Umbilical cord (tissue), 2 donors: ENCODE data around the gene MESD. TPM values are rescaled to one million over a fixed set of nuclear protein-coding genes. Genes with fewer than 3 reads are reported as not detected.

Experiments
- DNase-seq: peaks from one replicate; pipeline ENCODE4 v3.0.0-alpha.2; 2015; ENCODE audit warnings: low spot score
- total RNA-seq: library from RNA; depleted of rRNA; stranded (reverse); fragments of >200 nt; gene quantifications from one replicate; pipeline ENCODE4 v1.2.3, GENCODE V29; 2014; ENCODE audit warnings: low replicate concordance; ENCODE audit not compliant: insufficient read depth

The MESD gene
- 29.1 TPM for total RNA-seq

GRCh38 chr15:80989518-80990478 lies at the start of gene MESD:
TSS of gene MESD (minus strand) at chr15:80989819. CDS start at chr15:80989791, 28 bp downstream.
- peak; percentile 98 for DNase-seq

GRCh38 chr15:81038975-81039607 lies 49.5 kb upstream of the MESD start:
- DNase-seq: peak; percentile 18

GRCh38 chr15:81037952-81038743 lies 48.5 kb upstream of the MESD start:
- no peak for DNase-seq

GRCh38 chr15:81033508-81033907 lies 43.9 kb upstream of the MESD start:
- DNase-seq: peak; percentile 19

- no peak for DNase-seq
Observed at GRCh38 chr15:81032818-81033217, 43.2 kb upstream of the MESD start.

DNA sequence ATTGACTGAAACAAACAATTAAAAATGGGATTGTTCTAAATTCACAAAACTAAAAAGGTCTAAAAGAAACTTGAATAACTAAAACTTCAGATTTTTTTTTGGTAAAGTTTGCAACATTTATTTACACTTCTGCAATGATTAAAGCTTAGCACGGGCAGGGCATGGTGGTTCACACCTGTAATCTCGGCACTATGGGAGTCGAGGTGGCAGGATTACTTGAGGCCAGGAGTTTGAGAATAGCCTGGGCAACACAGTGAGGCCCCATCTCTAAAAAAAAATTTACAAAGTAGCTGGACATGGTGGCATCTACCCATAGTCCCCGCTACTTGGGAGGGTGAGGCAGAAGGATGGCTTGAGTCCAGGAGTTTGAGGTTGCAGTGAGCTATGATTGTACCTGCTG lies 42.7 kb upstream of the MESD start:
- no peak for DNase-seq

- no peak for DNase-seq
Observed at GRCh38 chr15:81031203-81031602, 41.6 kb upstream of the MESD start.

DNA sequence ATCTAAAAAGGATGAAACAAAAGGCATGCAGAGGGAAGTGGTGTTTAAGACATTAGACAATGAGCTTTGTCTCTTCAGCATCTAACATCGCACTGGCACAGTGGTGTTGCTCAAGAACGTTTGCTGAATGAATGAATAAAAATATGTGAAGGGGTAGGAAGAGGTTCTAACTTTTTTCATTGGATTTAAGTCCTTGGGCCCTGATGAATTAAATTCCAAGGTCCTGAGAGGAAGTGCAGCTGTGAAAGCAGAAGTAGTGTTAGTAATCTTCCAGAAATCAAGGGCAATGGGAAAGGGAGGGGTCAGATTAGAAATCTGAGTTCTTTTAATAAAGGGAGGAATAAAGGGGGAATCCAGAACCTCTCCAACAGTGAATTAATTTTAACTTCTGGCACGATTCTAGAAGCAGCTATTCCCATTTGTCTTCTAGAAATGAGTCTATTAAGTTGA lies 40.7 kb upstream of the MESD start:
- peak; percentile 5 for DNase-seq

GRCh38 chr15:81029414-81030300 lies 40.0 kb upstream of the MESD start:
- peak; percentile 10 for DNase-seq

DNA sequence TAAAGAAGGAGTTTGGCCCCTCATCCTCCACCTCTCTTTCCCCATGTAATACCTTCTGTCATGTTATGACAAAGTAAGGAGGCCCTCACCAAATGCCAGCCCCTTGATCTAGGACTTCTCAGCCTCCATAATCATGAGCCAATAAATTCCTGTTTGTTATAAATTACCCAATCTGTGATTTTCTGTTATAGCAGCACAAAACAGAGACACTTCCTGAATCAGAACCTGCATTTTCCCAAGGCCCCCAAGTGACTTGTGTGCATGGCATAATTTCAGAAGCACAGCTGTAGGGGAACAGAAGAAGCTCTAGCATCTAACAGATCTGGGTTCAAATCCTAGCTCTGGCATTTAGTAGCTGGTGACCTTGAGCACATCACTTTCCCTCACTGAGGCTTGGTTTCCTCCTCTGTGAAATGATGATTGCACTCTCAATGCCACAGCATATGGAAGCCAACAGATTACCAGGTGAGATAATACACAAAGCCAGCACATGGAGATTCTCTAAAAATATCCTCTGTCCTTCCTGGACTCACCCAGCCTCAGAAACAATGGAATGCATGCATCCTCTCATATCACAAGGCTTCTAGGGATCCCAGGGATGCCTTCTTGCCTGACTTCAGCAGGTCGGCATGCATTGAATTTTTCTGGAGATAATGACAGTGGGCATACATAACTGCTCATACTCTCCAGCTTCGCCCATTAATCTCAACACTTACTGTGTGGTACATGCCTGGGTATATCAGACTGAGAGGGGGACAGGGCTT lies 37.4 kb upstream of the MESD start:
- no peak for DNase-seq

GRCh38 chr15:81025721-81026370 lies 36.2 kb upstream of the MESD start:
- DNase-seq: no peak

GRCh38 chr15:81024936-81025335 lies 35.3 kb upstream of the MESD start:
- no peak for DNase-seq

DNA sequence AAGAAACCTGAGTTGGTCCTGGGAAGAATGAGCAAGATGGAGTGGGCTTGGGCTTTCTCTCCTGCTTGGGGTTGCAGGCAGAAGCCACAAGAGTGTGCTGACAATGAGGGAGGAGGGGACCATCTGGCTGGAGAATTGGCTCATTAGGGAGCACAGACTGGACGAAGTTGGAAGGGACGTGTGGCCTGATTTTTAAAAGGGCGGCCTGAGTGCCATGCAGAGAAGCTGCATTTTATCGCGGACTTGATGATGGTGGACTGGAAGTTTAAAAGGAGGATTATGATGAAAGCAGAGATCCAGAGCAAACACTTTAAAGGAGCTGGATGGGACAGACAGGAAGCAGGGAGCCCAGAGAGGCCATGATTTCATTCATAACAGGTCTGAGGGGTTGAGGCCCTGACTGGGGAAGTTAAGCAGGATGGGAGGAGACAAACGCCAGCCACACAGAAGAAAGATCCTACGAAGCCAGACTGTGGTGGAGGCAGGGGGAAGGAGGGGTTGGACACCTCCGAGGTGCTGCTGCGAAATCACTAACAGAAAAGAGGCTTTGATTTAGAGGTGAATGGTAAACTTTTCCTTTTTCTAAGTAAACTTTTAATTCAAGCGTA lies 34.8 kb upstream of the MESD start:
- DNase-seq: peak; percentile 85

GRCh38 chr15:81023483-81024264 lies 34.1 kb upstream of the MESD start:
- peak; percentile 67 for DNase-seq

DNA sequence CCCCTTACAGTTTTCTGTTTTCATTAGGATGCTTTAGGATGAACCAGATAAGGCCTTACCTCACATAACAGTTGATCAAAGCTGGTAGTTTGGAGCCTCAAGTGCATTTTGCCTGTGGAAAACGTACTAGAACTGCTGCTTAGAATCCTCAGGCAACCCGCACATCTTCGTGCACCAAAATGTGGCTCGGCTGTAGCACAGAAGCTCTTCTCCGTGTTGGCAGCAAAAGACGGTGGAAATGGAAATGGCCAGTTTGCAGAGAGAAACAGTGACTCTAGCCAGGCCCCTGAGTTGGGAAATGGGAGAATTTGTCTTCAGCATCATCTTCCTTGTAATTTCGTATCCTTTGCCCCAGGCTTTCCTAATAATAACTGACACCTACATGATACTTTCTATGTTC lies 31.7 kb upstream of the MESD start:
- DNase-seq: no peak

DNA sequence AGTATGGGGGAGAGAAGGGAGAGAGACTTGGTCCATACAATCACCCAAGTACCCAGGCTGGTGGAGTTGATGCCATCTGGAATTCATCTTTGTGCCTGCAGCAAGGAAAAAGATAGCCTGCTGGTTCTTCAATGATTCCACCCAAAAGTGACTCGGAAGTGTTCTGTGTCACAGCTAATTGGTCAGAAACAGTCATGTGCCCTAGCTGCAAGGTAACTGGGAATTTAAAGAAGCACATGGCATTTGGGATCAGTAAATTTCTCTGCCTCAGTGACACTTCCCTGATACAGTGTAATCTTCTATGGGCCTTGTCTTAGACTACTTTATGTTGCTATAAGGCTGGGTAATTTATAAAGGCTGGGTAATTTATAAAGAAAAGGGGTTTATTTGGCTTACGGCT lies 28.6 kb upstream of the MESD start:
- no peak for DNase-seq

DNA sequence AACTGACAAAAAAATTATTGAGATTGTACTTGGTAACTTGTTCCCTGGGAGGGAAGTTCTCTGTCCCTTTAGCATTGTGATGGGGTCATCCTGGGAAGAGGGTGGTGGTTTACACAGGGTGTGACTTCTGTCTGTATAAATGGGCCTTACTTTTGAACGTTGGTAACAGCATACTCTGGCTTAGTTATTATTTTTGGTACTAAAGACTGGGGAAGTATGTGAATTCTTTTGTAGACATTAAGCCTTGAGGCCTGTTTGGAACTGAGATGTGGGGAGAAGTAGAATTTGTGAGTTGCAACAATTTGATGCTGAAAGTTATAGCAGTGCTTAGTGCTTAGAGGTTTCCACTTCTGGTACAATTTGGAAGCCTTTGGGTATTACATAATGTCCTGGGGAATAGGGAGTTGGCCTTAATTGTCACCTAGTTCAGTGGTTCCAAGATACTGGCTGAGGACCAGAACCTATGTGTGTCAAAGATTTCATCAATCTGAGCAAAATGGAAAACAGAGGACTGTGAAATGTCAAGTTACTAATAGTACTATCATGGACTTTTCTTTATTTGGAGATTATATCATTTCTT lies 27.0 kb upstream of the MESD start:
- DNase-seq: no peak
